HG03066 (cell line): ENCODE measurements around the gene OR6C2.
"Not testable (repeated sequence)": the region's sequence is repeated elsewhere in the genome, so short reads cannot be mapped to it uniquely, and the experiment has no call there.

Source experiments
- ATAC-seq: cut with Tn5 transposase; IDR thresholded peaks from one replicate; pipeline ENCODE4 v1.9.1; 2021; ENCODE audit warnings: low read depth; ENCODE audit not compliant: unreplicated experiment

OR6C2 gene

DNA sequence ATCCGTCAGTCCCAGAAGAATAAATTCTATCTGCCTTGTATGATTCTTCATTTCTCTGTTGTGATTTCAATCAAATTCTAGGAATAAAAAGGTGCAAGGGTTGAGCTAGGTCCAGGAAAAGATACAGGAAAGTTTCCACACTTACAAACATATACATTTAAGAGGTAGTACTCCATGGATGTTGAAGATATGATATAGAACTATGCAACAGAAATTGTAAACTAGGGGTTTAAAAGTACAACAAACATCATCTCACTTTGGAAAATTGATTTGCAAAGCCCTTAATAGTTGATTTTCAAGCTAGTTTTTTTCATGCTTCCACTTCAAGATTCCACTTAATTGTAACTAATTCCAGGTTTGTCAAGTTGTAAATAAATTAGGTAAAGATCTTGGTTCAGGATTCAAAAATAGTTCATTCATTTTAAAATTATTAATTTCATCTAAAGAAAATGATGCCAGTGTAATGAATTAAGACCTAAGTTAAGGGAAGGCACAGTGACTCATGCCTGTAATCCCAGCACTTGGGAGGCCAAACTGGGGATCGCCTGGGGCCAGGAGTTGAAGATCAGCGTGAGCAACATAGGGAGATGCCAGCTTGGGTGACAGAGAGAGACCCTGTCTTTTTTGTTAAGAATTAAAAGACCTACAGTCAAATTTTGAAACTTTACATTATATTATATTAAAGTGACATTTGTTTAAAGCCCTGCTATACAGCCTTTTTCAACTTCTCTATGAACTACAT is 26.4 kb downstream of the OR6C2 start, which contains the start of gene OR6C70:
OR6C70 (minus strand) TSS at position 51 of the 742 bp plus-strand sequence; CDS start at position 51, 0 bp downstream.
- no peak for ATAC-seq

DNA sequence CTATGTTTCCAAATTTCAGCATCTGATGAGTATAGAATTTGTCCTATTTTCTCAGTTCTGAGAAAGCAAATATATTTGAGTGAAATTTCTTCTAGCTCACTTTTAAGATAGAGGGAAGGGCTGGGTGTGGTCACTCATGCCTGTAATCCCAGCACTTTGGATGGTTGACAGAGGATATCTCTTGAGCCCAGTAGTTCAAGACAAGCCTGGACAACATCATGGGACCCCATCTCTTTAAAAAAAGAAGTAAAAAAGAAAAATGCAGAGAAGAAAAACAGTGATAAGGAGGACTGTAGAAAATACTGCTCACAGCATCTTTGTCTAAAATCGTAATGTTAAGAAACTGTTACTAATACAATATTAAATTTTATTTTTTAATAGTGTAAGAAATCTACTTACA is 28.4 kb downstream of the OR6C2 start:
- no peak for ATAC-seq

DNA sequence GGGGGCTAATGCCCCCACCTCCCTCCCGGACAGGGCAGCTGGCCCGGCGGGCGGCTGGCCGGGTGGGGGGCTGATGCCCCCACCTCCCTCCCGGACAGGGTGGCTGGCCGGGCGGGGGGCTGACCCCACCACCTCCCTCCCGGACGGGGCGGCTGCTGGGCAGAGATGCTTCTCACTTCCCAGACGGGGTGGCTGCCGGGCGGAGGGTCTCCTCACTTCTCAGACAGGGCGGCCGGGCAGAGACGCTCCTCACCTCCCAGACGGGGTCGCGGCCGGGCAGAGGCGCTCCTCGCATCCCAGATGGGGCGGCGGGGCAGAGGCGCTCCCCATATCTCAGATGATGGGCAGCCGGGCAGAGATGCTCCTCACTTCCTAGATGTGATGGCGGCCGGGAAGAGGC is 35.3 kb downstream of the OR6C2 start:
- ATAC-seq, result not testable (repeated sequence)

DNA sequence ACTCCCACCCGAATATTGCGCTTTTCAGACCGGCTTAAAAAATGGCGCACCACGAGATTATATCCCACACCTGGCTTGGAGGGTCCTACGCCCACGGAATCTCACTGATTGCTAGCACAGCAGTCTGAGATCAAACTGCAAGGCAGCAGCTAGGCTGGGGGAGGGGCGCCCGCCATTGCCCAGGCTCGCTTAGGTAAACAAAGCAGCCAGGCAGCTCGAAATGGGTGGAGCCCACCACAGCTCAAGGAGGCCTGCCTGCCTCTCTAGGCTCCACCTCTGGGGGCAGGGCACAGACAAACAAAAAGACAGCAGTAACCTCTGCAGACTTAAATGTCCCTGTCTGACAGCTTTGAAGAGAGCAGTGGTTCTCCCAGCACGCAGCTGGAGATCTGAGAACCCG is 40.4 kb downstream of the OR6C2 start:
- not testable (repeated sequence) for ATAC-seq

DNA sequence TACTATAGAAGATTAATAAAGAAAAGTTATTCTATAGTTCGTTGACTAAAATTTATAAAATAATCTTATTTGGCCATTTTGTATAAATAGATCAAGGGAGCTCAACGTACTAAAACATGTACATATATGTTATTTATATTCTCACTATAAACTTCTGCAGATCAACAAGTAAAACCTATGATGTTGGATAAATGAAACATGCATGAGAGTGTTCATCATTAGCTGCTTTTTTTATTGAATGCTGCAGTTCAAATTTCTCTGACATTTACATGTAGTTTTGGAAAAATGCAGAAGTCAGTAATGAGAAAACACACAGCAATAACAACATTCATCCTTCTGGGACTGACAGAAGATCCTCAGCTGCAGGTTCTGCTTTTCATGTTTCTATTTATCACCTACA is 48.2 kb downstream of the OR6C2 start, which contains the start of gene OR6C68:
OR6C68 (plus strand) TSS at position 301 of the 400 bp plus-strand sequence; CDS start at position 301, 0 bp downstream.
- ATAC-seq, result no peak

DNA sequence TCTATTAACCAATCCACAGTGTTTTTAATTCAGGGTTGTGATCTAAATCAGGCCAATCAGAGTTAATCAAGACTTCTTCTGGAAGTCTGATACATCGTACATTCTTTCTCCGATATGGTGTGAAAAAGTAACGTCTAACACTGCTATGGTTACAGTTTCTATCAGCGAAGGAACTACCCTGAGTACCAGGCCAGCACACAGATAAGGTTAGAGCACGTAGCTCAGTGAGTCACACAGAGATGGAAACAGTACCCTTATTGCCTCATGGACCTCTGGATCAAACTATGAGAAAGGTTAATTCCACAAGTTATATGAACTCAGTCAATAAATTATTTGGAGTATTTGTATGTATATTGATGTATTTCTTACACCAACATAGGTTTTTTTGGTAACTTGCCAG is 51.6 kb downstream of the OR6C2 start:
- no peak for ATAC-seq

DNA sequence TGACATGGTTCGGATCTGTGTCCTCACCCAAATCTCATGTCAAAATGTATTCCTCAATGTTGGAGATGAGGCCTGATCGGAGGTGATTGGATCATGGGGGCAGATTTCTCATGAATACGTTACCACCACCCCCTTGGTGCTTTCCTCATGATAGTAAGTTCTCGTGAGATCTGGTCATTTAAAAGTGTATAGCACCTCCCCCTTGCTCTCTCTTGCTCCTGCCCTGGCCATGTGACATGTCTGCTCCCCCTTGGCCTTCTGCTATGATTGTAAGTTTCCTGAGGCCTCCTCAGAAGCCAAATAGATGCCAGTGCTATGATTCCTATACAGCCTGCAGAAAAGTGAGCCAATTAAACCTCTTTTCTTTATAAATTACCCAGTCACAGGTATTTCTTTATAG is 55.4 kb downstream of the OR6C2 start:
- ATAC-seq, result no peak

DNA sequence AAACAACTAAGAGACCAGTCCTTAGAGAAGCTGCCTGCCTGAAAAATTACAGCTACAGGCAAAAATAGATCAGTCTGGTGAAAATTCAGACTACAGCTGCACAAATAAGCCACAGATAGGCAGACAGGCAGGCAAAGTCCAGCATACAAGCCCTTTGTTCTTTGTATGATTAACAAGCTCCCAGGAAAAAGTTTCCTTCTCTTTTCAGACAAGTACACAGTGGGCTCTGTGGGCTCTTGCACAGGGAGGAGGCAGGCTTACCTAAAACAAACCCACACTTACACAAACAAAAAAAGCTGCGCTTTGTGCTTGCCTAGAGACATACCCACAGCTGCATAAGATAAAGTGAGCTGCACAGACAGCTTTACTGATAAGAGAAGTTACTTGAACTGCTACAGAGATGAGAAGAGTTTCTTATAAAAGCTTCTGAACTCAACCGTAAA is 56.0 kb downstream of the OR6C2 start:
- ATAC-seq, result no peak

DNA sequence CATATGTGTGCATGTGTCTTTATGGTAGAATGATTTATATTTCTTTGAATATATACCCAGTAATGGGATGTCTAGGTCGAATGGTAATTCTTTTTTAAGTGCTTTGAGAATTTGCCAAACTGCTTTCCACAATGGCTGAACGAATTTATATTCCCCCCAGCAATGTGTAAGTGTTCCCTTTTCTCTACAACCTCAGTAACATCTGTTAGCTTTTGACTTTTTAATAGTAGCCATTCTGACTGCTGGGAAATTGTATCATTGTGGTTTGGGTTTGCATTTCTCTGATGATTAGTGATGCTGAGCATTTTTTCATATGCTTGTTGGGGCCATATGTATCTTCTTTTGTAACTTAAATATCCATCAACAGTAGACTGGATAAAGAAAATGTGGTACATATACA is 57.7 kb downstream of the OR6C2 start:
- ATAC-seq, result no peak
